ENCODE results near the gene AFMID. TPM values are rescaled to one million over a fixed set of nuclear protein-coding genes. Genes with fewer than 3 reads are reported as not detected.
"Not testable (repeated sequence)": the region's sequence is repeated elsewhere in the genome, so short reads cannot be mapped to it uniquely, and the experiment has no call there.

AFMID gene
- total RNA-seq, 1 donor = 45.1 TPM

GRCh38 chr17:78234261-78234865 is 47.2 kb downstream of the AFMID start:
- H3K4me3 ChIP-seq (ENCODE audit: low read depth, low read length) = no peak overlapping the region
- DNase-seq (ENCODE audit: low read depth) = no peak
- TF ChIP-seq CTCF (IDR thresholded peaks at IDR 0.05; ENCODE audit: insufficient read depth, low read length) = no peak

- not testable (repeated sequence) for H3K4me3 ChIP-seq (ENCODE audit: low read depth, low read length)
- DNase-seq (ENCODE audit: low read depth) = peak; percentile 38
Measured at GRCh38 chr17:78235022-78235421, 47.9 kb downstream of the AFMID start.

GRCh38 chr17:78235885-78236284 is 48.7 kb downstream of the AFMID start:
- no peak for DNase-seq (ENCODE audit: low read depth)
- no peak for TF ChIP-seq CTCF (IDR thresholded peaks at IDR 0.05; ENCODE audit: insufficient read depth, low read length)

GRCh38 chr17:78236362-78237127 is 49.4 kb downstream of the AFMID start:
- no peak for DNase-seq (ENCODE audit: low read depth)
- H3K4me3 ChIP-seq (ENCODE audit: low read depth, low read length) = no peak overlapping the region
- no peak for TF ChIP-seq CTCF (IDR thresholded peaks at IDR 0.05; ENCODE audit: insufficient read depth, low read length)

More at GRCh38 chr17:78235885-78236284, 48.7 kb downstream of the AFMID start:
- H3K4me3 ChIP-seq (ENCODE audit: low read depth, low read length) = no peak overlapping the region

- H3K4me3 ChIP-seq (ENCODE audit: low read depth, low read length) = no peak overlapping the region
- DNase-seq (ENCODE audit: low read depth) = no peak
- no peak for TF ChIP-seq CTCF (IDR thresholded peaks at IDR 0.05; ENCODE audit: insufficient read depth, low read length)
Measured at GRCh38 chr17:78237401-78238012, 50.3 kb downstream of the AFMID start.

GRCh38 chr17:78238823-78239488 is 51.8 kb downstream of the AFMID start:
- no peak for DNase-seq (ENCODE audit: low read depth)
- no peak overlapping the region for H3K4me3 ChIP-seq (ENCODE audit: low read depth, low read length)
- TF ChIP-seq CTCF (IDR thresholded peaks at IDR 0.05; ENCODE audit: insufficient read depth, low read length) = no peak

- no peak for TF ChIP-seq CTCF (IDR thresholded peaks at IDR 0.05; ENCODE audit: insufficient read depth, low read length)
- H3K4me3 ChIP-seq (ENCODE audit: low read depth, low read length) = no peak overlapping the region
- DNase-seq (ENCODE audit: low read depth) = no peak
Measured at GRCh38 chr17:78239489-78239931, 52.3 kb downstream of the AFMID start.

All from fibroblast of the aortic adventitia (primary cell).